ENCODE results near the gene ING2. TPM values are rescaled to one million over a fixed set of nuclear protein-coding genes. Genes with fewer than 3 reads are reported as not detected.
A peak's percentile ranks its signal among the peaks of the same experiment; 100 is the strongest.

Gene ING2
- total and polyA plus RNA-seq, 2 of the 8 experiments (the other 6 are each of a cell fraction or from before 2014, with no cell fraction given): 5.1 to 16.1 TPM

DNA sequence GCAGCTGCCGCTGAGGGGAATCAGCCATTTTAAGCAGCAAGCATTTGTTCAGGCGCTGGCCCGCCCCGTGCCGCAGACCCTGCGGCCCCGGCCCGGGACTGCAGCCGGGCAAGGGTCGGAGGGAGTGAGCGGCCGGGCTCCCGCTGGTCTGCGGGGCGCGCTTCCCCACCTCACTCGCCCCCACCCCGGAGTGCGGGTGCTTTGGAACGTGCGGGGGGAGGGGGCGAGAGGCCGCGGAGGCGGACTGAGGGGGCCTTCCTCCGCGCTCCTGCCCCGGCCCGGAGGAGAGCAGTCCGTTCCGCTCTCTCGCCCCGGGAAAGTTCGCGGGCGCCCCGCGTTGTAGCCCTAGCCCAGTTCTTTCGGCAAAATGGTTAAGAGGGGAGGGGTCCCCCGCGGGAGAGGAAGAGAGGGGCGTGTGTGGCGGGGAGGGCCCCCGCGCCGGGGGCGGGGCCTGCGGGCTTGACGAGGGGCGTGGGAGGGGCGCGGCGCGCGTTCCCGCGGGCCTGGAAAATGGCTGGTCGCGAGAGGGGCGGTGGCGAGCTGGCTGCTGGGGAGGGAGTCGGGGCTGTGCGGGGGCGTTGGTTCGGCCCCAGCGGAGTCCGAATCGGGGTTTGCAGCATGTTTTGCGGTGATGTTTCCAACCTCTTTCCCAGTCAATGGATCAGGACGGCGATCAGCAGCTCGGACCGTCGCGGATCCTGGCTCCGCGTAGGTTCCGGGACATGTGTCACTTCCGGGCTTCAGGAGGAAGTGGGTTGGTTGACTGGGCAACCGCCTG lies 942 bp downstream of the ING2 start (continued):
- TF ChIP-seq, protein P1, sequence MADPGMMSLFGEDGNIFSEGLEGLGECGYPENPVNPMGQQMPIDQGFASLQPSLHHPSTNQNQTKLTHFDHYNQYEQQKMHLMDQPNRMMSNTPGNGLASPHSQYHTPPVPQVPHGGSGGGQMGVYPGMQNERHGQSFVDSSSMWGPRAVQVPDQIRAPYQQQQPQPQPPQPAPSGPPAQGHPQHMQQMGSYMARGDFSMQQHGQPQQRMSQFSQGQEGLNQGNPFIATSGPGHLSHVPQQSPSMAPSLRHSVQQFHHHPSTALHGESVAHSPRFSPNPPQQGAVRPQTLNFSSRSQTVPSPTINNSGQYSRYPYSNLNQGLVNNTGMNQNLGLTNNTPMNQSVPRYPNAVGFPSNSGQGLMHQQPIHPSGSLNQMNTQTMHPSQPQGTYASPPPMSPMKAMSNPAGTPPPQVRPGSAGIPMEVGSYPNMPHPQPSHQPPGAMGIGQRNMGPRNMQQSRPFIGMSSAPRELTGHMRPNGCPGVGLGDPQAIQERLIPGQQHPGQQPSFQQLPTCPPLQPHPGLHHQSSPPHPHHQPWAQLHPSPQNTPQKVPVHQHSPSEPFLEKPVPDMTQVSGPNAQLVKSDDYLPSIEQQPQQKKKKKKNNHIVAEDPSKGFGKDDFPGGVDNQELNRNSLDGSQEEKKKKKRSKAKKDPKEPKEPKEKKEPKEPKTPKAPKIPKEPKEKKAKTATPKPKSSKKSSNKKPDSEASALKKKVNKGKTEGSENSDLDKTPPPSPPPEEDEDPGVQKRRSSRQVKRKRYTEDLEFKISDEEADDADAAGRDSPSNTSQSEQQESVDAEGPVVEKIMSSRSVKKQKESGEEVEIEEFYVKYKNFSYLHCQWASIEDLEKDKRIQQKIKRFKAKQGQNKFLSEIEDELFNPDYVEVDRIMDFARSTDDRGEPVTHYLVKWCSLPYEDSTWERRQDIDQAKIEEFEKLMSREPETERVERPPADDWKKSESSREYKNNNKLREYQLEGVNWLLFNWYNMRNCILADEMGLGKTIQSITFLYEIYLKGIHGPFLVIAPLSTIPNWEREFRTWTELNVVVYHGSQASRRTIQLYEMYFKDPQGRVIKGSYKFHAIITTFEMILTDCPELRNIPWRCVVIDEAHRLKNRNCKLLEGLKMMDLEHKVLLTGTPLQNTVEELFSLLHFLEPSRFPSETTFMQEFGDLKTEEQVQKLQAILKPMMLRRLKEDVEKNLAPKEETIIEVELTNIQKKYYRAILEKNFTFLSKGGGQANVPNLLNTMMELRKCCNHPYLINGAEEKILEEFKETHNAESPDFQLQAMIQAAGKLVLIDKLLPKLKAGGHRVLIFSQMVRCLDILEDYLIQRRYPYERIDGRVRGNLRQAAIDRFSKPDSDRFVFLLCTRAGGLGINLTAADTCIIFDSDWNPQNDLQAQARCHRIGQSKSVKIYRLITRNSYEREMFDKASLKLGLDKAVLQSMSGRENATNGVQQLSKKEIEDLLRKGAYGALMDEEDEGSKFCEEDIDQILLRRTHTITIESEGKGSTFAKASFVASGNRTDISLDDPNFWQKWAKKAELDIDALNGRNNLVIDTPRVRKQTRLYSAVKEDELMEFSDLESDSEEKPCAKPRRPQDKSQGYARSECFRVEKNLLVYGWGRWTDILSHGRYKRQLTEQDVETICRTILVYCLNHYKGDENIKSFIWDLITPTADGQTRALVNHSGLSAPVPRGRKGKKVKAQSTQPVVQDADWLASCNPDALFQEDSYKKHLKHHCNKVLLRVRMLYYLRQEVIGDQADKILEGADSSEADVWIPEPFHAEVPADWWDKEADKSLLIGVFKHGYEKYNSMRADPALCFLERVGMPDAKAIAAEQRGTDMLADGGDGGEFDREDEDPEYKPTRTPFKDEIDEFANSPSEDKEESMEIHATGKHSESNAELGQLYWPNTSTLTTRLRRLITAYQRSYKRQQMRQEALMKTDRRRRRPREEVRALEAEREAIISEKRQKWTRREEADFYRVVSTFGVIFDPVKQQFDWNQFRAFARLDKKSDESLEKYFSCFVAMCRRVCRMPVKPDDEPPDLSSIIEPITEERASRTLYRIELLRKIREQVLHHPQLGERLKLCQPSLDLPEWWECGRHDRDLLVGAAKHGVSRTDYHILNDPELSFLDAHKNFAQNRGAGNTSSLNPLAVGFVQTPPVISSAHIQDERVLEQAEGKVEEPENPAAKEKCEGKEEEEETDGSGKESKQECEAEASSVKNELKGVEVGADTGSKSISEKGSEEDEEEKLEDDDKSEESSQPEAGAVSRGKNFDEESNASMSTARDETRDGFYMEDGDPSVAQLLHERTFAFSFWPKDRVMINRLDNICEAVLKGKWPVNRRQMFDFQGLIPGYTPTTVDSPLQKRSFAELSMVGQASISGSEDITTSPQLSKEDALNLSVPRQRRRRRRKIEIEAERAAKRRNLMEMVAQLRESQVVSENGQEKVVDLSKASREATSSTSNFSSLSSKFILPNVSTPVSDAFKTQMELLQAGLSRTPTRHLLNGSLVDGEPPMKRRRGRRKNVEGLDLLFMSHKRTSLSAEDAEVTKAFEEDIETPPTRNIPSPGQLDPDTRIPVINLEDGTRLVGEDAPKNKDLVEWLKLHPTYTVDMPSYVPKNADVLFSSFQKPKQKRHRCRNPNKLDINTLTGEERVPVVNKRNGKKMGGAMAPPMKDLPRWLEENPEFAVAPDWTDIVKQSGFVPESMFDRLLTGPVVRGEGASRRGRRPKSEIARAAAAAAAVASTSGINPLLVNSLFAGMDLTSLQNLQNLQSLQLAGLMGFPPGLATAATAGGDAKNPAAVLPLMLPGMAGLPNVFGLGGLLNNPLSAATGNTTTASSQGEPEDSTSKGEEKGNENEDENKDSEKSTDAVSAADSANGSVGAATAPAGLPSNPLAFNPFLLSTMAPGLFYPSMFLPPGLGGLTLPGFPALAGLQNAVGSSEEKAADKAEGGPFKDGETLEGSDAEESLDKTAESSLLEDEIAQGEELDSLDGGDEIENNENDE (IDR thresholded peaks at IDR 0.05; ENCODE audit: insufficient replicate concordance, low read length): no peak
- TF ChIP-seq RBBP5 (IDR thresholded peaks at IDR 0.05; ENCODE audit: borderline replicate concordance, low read depth, low read length) (peak; percentile 88; the same call in 1 of the 2 replicates), RNF2 (IDR thresholded peaks at IDR 0.05; ENCODE audit: borderline replicate concordance, low read depth, low read length, missing control alignments, poor library complexity, severe bottlenecking) (no peak), SRF (IDR thresholded peaks at IDR 0.05; ENCODE audit: low read depth, low read length) (no peak), BACH1 (IDR thresholded peaks at IDR 0.05; ENCODE audit: low read length) (peak; percentile 42; the same call in 1 of the 2 replicates), PHF8 (conservative IDR thresholded peaks at IDR 0.05; ENCODE audit: low read depth, low read length) (peak; percentile 96), POLR2A (IDR thresholded peaks at IDR 0.05; ENCODE audit: control extremely low read depth in 1 of 2, low read depth in 2 of 2, low read length in 2 of 2) (peak; percentile 64 to 89), CTBP2 (IDR thresholded peaks at IDR 0.05; ENCODE audit: borderline replicate concordance, insufficient read depth, insufficient read length, low read length) (peak; percentile 43), KDM4A (IDR thresholded peaks at IDR 0.05; ENCODE audit: low read depth, low read length, severe bottlenecking) (peak; percentile 63)

All from H1 (cell line).